ENCODE data around the gene SLC25A21.

DNA sequence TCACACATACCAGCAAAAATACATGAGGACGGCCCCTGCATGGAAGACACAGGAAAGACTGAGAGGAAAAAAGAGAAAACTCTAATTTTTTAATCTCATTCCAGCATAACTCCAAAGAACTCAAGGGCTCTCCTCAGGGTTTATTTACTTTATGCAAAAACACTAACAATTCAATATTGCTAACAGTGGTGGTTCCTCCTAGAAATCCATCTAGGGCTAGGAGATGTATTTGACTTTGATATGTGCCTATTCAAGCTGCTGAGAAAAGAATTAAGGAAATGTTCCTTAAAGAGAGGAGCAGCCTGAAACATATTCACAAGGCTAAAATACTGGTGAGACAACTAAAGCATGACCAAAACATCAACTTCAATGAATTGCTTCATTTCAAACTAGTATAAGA, 57.0 kb downstream of the SLC25A21 start:
- no peak for TF ChIP-seq CTCF (IDR thresholded peaks at IDR 0.05; ENCODE audit: low read length)
- TF ChIP-seq EZH2 (optimal IDR thresholded peaks at IDR 0.05; ENCODE audit: low read depth, low read length), result no peak
- no peak for TF ChIP-seq EZH2phosphoT487 (IDR thresholded peaks at IDR 0.05; ENCODE audit: low read length)

Data from MM.1S (cell line).